OCI-LY7 (cell line): ENCODE data around the gene ABCC1. TPM values are rescaled to one million over a fixed set of nuclear protein-coding genes. Genes with fewer than 3 reads are reported as not detected.

Experiments
- BruUV-seq: library from RNA; stranded (reverse); fragments of 400-500 nt; replicated peaks from 2 replicates; lab custom pipeline; 2021; lab: Mats Ljungman, UMichigan
- CTCF ChIA-PET: fragments of 300-600 bp; sonication (Branson Sonifier 250); formaldehyde crosslinking; loops from one replicate; lab custom pipeline; 2022; ENCODE audit warnings: antibody characterized with exemption; ENCODE audit not compliant: unreplicated experiment; lab: Charles Lee
- POLR2A ChIA-PET: fragments of 300-600 bp; sonication (Branson Sonifier 250); formaldehyde crosslinking; loops from one replicate; lab custom pipeline; 2022; ENCODE audit warnings: antibody characterized with exemption; lab: Charles Lee
- DNase-seq: peaks from one replicate; pipeline ENCODE4 v3.0.0-alpha.2; 2015; ENCODE audit warnings: low spot score
- H2AFZ ChIP-seq: fragments of 200-600 bp; sonication (generic), shearing (Covaris generic); 2 replicates; pipeline ENCODE4 v1.6.1; 2014; ENCODE audit warnings: mild to moderate bottlenecking, antibody characterized with exemption, low read length, moderate library complexity
- H3K27ac ChIP-seq: fragments of 200-600 bp; sonication (generic); 2 replicates; pipeline ENCODE4 v1.5.1; 2014; ENCODE audit warnings: mixed run types, low read depth, mild to moderate bottlenecking, moderate library complexity, low read length, inconsistent platforms; ENCODE audit not compliant: poor library complexity, severe bottlenecking
- H3K36me3 ChIP-seq: fragments of 200-600 bp; sonication (generic); 2 replicates; pipeline ENCODE4 v1.6.1; 2014; ENCODE audit warnings: mild to moderate bottlenecking, antibody characterized with exemption, low read length, moderate library complexity, mixed read lengths; ENCODE audit not compliant: insufficient read depth
- H3K4me1 ChIP-seq: fragments of 200-600 bp; sonication (generic); 2 replicates; pipeline ENCODE4 v1.5.1; 2014; ENCODE audit warnings: mild to moderate bottlenecking, low read length; ENCODE audit not compliant: insufficient read depth, poor library complexity, severe bottlenecking
- H3K4me2 ChIP-seq: fragments of 200-600 bp; sonication (generic); 2 replicates; pipeline ENCODE4 v1.6.1; 2014; ENCODE audit warnings: mild to moderate bottlenecking, low read length
- H3K4me3 ChIP-seq: fragments of 200-600 bp; sonication (generic); 2 replicates; pipeline ENCODE4 v1.5.1; 2014; ENCODE audit warnings: mild to moderate bottlenecking, low read depth, low read length; ENCODE audit not compliant: poor library complexity, severe bottlenecking
- H3K79me2 ChIP-seq: fragments of 200-600 bp; sonication (generic); 2 replicates; pipeline ENCODE4 v1.6.1; 2016; ENCODE audit warnings: low read depth, mild to moderate bottlenecking, low read length, moderate library complexity, mixed read lengths; ENCODE audit not compliant: insufficient read depth
- H3K9me2 ChIP-seq: fragments of 200-600 bp; sonication (generic); 2 replicates; pipeline ENCODE4 v1.6.1; 2016; ENCODE audit warnings: mild to moderate bottlenecking, low read length, mixed read lengths; ENCODE audit not compliant: insufficient read depth
- H3K9me3 ChIP-seq: fragments of 200-600 bp; sonication (generic); 2 replicates; pipeline ENCODE4 v1.6.1; 2014; ENCODE audit warnings: mild to moderate bottlenecking, mixed run types, low read length, mixed read lengths
- H4K20me1 ChIP-seq: fragments of 200-600 bp; sonication (generic); 2 replicates; pipeline ENCODE4 v1.6.1; 2014; ENCODE audit warnings: mild to moderate bottlenecking, antibody characterized with exemption, low read length, moderate library complexity, mixed read lengths; ENCODE audit not compliant: insufficient read depth
- EZH2phosphoT487 ChIP-seq: fragments of 200-600 bp; sonication (generic); IDR thresholded peaks from 2 replicates; pipeline ENCODE4 v1.6.1; 2018; ENCODE audit warnings: low read depth, borderline replicate concordance, mild to moderate bottlenecking, mixed run types, antibody characterized with exemption, low read length, moderate library complexity, mixed read lengths
- intact Hi-C: fragments of 100-400 bp; cut with micrococcal nuclease; formaldehyde crosslinking; loops from one replicate; pipeline ENCODE4 v1.10.0; 2022; ENCODE audit not compliant: unreplicated experiment
- total RNA-seq, 2 experiments: library from RNA; depleted of rRNA in 1 of 2; stranded (reverse); fragments of >200 nt in 1 of 2; shearing (Covaris generic) in 1 of 2; gene quantifications; 2 replicates each; pipeline ENCODE4 v1.2.3, GENCODE V29; 2014 to 2022
- TF ChIP-seq, protein P1 (sequence below): fragments of 200-600 bp; sonication (generic); conservative IDR thresholded peaks from 2 replicates; pipeline ENCODE4 v1.5.1; 2014; ENCODE audit warnings: mild to moderate bottlenecking, antibody characterized with exemption, low read length, moderate library complexity, mixed read lengths

Gene ABCC1
- total RNA-seq, 2 experiments from 2014 or later = 39.9 to 71.8 TPM

- H3K27ac ChIP-seq = peak overlapping the region; percentile 74
- POLR2A ChIA-PET = interaction anchor here (0.6 to 1.8 kb wide), 4 partner anchors 12 to 110 kb away, joined by 3 to 7 read pairs (median 4); no protein-coding TSS in a partner anchor
- intact Hi-C loops = no loop called here
These were observed 72.2 kb downstream of the ABCC1 start for GRCh38 chr16:16021646-16021987.

GRCh38 chr16:16021988-16022682 lies 72.7 kb downstream of the ABCC1 start:
- no peak overlapping the region for H2AFZ ChIP-seq
- H3K4me1 ChIP-seq = peaks cover 60% of the 10 kb centered on the region
- ChIA-PET POLR2A (interaction anchor here (0.6 to 1.8 kb wide), 7 partner anchors 16 to 134 kb away, joined by 3 to 7 read pairs (median 4); partner anchors contain the start of gene CEP20), CTCF (no interaction called here)
- H3K4me3 ChIP-seq = peak overlapping the region; percentile 31
- H4K20me1 ChIP-seq = no peaks in the 10 kb centered on the region
- H3K9me2 ChIP-seq = no peaks in the 10 kb centered on the region
- BruUV-seq = no TSS peak
- DNase-seq = peak; percentile 60
- H3K4me2 ChIP-seq = peak overlapping the region; percentile 71
- TF ChIP-seq, protein P1, sequence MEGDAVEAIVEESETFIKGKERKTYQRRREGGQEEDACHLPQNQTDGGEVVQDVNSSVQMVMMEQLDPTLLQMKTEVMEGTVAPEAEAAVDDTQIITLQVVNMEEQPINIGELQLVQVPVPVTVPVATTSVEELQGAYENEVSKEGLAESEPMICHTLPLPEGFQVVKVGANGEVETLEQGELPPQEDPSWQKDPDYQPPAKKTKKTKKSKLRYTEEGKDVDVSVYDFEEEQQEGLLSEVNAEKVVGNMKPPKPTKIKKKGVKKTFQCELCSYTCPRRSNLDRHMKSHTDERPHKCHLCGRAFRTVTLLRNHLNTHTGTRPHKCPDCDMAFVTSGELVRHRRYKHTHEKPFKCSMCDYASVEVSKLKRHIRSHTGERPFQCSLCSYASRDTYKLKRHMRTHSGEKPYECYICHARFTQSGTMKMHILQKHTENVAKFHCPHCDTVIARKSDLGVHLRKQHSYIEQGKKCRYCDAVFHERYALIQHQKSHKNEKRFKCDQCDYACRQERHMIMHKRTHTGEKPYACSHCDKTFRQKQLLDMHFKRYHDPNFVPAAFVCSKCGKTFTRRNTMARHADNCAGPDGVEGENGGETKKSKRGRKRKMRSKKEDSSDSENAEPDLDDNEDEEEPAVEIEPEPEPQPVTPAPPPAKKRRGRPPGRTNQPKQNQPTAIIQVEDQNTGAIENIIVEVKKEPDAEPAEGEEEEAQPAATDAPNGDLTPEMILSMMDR = no peak
- TF ChIP-seq EZH2phosphoT487 = no peak
- H3K27ac ChIP-seq = peak overlapping the region; percentile 74
- intact Hi-C loops = no loop called here
- H3K79me2 ChIP-seq = 0 out of 2 replicates have a peak, but pooled peaks cover 7% of the 10 kb centered on the region
- H3K36me3 ChIP-seq = peaks cover 77% of the 10 kb centered on the region
- no peaks in the 10 kb centered on the region for H3K9me3 ChIP-seq

More at GRCh38 chr16:16021646-16021987, 72.2 kb downstream of the ABCC1 start:
- Histone ChIP-seq H3K4me3 (peak overlapping the region; percentile 31), H3K36me3 (peaks cover 79% of the 10 kb centered on the region), H3K79me2 (0 out of 2 replicates have a peak, but pooled peaks cover 7% of the 10 kb centered on the region), H3K9me2 (no peaks in the 10 kb centered on the region), H3K9me3 (no peaks in the 10 kb centered on the region), H2AFZ (no peak overlapping the region), H3K4me1 (peaks cover 60% of the 10 kb centered on the region), H4K20me1 (no peaks in the 10 kb centered on the region), H3K4me2 (peak overlapping the region; percentile 71)
- CTCF ChIA-PET = no interaction called here
- no TSS peak for BruUV-seq
- no peak for DNase-seq
- no peak for TF ChIP-seq EZH2phosphoT487
- TF ChIP-seq, protein P1 = no peak

DNA sequence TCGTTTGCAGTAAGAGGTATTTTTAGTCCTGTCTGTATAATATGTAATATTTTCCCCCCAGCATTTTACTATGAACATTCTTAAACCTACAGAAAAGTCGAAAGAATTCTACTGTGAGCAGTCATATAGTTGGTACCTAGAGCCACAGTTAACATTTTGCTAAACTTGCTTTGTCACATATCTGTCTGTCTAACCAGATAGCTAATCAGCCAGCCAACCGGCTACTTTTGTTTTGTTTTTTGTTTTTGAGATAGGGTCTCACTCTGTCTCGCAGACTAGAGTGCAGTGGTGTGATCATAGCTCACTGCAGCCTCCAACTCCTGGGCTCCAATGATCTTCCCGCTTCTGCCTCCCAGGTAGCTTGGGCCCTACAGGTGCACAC lies 73.3 kb downstream of the ABCC1 start:
- intact Hi-C loops = no loop called here
- TF ChIP-seq, protein P1 = no peak
- no peak for TF ChIP-seq EZH2phosphoT487
- no peaks in the 10 kb centered on the region for H4K20me1 ChIP-seq
- CTCF ChIA-PET = interaction anchor here (1.0 kb wide), 1 partner anchor 13 kb away, joined by 3 read pairs; no protein-coding TSS in a partner anchor
- 0 out of 2 replicates have a peak, but pooled peaks cover 7% of the 10 kb centered on the region for H3K79me2 ChIP-seq
- H3K36me3 ChIP-seq = peaks cover 74% of the 10 kb centered on the region
- H2AFZ ChIP-seq = no peak overlapping the region
- H3K4me3 ChIP-seq = peak overlapping the region; percentile 31
- no peak for DNase-seq
- no peaks in the 10 kb centered on the region for H3K9me3 ChIP-seq
- peaks cover 60% of the 10 kb centered on the region for H3K4me1 ChIP-seq
- no TSS peak for BruUV-seq
- peak overlapping the region; percentile 71 for H3K4me2 ChIP-seq
- peak overlapping the region; percentile 74 for H3K27ac ChIP-seq
- POLR2A ChIA-PET = interaction anchor here (0.6 to 1.8 kb wide), 9 partner anchors 9 to 174 kb away, joined by 3 to 7 read pairs (median 3); partner anchors contain the start of gene CEP20
- no peaks in the 10 kb centered on the region for H3K9me2 ChIP-seq
